Mucosa of descending colon (tissue), 3 donors: ENCODE results near the gene TMSB4X. TPM values are rescaled to one million over a fixed set of nuclear protein-coding genes. Genes with fewer than 3 reads are reported as not detected.

Experiments used
- ATAC-seq: fragments of 200-7000 bp; cut with Tn5 transposase; one replicate; pipeline ENCODE4 v1.9.1; 2020; ENCODE audit warnings: mild to moderate bottlenecking, moderate library complexity
- DNase-seq, 3 donors: peaks; one replicate each; pipeline ENCODE4 v3.0.0-alpha.2; 2020
- H3K36me3 ChIP-seq: fragments of 200-600 bp; one replicate; pipeline ENCODE4 v1.8.0; 2021; ENCODE audit warnings: low read depth, mild to moderate bottlenecking
- H3K4me1 ChIP-seq: fragments of 200-600 bp; one replicate; pipeline ENCODE4 v1.8.0; 2021; ENCODE audit warnings: low read depth, mild to moderate bottlenecking
- H3K4me3 ChIP-seq: fragments of 200-600 bp; one replicate; pipeline ENCODE4 v1.8.0; 2021; ENCODE audit warnings: mild to moderate bottlenecking
- H3K9me3 ChIP-seq: fragments of 200-600 bp; one replicate; pipeline ENCODE4 v1.8.0; 2021; ENCODE audit warnings: mild to moderate bottlenecking
- intact Hi-C, 2 donors: fragments of 100-400 bp; cut with DNase I in 1 of 2; cut with micrococcal nuclease in 1 of 2; formaldehyde crosslinking; loops; one replicate each; pipeline versions ENCODE4 v1.11.0 to v1.11.1; 2022; cut with DNase I, micrococcal nuclease
- total RNA-seq, 3 donors: library from RNA; stranded (reverse); fragmentation: NEBNext Ultra II Directional in 2 of 3; extraction: Animal tissue kit (Norgen Biotek cat#: 25700) in 2 of 3; gene quantifications; one replicate each; pipeline versions ENCODE4 v1.2.1 to v1.2.4, GENCODE V29; 2021 to 2023
- TF ChIP-seq, protein P1 (sequence below): fragments of 200-600 bp; IDR thresholded peaks from one replicate; pipeline ENCODE4 v1.8.0; 2022; ENCODE audit warnings: antibody characterized with exemption, mild to moderate bottlenecking
- donor health status: DM: no; HTN: no; CAD: no; lungs with moderate emphysema.
- donor health status: DM: no; HTN: no; CAD: no.
- donor health status: DM: no; HTN: yes; CAD: no.

The TMSB4X gene
- total RNA-seq, 3 donors from 2014 or later = 2,288 to 5,392 (median 5,014) TPM

DNA sequence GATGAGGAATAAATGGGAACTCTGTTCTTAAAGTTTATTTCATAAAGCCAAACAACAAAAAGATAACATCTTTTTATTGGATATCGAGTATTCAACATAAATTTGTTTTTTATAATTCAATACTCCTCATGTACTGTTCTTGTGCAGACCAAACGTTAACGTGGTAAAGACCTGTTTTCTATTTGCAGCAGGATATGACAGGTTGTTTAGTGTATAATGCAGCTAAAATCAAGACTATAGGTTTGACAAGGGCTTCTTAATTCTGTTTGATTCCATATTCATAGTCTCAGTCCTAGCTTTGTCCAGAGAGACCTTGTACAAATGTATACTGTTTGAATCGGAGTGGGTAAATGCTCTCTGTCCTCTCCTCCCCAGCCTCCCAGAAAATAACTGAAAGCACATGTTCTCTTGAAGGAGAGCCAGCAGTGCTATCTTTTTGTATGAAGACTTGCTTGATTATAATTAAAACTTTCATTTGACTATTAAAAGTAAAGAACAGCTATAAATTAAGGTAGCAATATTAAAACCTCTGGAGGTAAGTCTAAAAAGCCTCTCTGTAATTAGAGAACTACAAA is 17.7 kb downstream of the TMSB4X start:
- no peaks in the 10 kb centered on the region for H3K36me3 ChIP-seq
- no peak overlapping the region for H3K4me3 ChIP-seq
- DNase-seq (no peak), ATAC-seq (no peak)
- H3K9me3 ChIP-seq = no peaks in the 10 kb centered on the region
- intact Hi-C loops = no loop called here
- TF ChIP-seq, protein P1, sequence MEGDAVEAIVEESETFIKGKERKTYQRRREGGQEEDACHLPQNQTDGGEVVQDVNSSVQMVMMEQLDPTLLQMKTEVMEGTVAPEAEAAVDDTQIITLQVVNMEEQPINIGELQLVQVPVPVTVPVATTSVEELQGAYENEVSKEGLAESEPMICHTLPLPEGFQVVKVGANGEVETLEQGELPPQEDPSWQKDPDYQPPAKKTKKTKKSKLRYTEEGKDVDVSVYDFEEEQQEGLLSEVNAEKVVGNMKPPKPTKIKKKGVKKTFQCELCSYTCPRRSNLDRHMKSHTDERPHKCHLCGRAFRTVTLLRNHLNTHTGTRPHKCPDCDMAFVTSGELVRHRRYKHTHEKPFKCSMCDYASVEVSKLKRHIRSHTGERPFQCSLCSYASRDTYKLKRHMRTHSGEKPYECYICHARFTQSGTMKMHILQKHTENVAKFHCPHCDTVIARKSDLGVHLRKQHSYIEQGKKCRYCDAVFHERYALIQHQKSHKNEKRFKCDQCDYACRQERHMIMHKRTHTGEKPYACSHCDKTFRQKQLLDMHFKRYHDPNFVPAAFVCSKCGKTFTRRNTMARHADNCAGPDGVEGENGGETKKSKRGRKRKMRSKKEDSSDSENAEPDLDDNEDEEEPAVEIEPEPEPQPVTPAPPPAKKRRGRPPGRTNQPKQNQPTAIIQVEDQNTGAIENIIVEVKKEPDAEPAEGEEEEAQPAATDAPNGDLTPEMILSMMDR = no peak
- peaks cover 6% of the 10 kb centered on the region for H3K4me1 ChIP-seq

DNA sequence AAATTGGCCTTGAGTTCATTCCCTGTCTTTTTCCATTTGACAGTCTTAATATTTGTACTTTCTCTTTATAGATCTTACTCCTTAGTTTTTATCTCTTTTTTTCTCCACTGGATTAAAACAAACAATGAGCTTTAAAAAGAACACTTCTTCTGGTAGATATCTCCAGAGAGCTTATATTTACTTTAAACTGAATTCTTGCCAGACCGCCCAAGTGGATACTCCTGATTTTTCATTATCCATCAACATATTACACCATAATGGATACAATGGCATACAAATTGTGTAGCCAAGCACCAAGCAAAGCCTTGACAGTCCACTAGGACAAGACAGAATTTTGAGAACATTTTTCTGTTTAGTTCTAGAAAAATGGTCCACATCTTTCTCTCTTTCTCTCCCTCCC is 18.9 kb downstream of the TMSB4X start:
- no peaks in the 10 kb centered on the region for H3K36me3 ChIP-seq
- peaks cover 11% of the 10 kb centered on the region for H3K4me1 ChIP-seq
- TF ChIP-seq, protein P1 = no peak
- intact Hi-C loops = no loop called here
- ATAC-seq (no peak), DNase-seq (no peak)
- H3K9me3 ChIP-seq = no peaks in the 10 kb centered on the region
- no peak overlapping the region for H3K4me3 ChIP-seq

DNA sequence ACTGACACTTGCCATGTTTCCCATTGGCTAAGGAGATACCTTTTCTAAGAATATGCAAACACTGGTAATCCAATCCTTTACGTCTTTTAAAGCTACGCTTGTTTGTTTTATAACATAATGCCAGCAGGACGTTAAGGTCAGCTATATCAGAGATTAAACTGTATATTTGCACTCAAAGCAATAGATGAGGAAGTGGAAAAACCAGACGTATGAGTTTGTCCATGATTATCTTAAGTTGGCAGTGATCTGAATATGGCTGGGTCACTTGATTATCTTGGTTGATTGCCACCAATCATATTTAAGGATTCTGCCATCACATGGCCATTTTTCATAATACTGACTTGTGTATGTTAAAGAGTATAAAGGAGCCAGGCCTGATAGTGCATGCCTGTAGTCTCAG is 19.4 kb downstream of the TMSB4X start:
- ATAC-seq = peak; percentile 89
- H3K4me3 ChIP-seq = no peak overlapping the region
- intact Hi-C loops = no loop called here
- peak in 1 of 3 donors; percentile 45 for DNase-seq
- TF ChIP-seq, protein P1 = no peak
- no peaks in the 10 kb centered on the region for H3K9me3 ChIP-seq
- no peaks in the 10 kb centered on the region for H3K36me3 ChIP-seq
- peaks cover 11% of the 10 kb centered on the region for H3K4me1 ChIP-seq

DNA sequence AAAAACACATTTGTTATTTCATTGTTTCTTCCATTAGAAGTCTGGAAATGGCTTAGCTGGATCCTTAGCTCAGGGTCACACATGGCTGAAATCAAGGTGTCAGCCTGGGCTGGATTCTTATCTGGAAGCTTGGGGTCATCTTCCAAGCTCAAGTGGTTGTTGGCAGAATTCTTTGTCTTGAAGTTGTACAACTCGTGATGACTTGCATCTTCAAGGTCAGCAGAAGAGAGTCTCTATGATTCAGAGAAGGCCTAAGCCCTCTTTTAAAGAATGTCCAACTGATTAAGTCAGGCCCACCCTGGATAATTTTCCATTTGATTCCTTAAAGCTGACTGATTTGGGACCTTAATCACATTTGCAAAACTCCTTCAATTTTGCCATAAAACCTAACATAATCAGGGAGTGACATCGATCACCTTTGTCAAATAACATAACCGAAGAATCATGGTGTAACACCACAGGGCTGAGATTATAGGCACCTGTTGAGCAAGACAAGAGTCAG is 22.1 kb downstream of the TMSB4X start:
- H3K9me3 ChIP-seq = no peaks in the 10 kb centered on the region
- DNase-seq (no peak), ATAC-seq (no peak)
- H3K36me3 ChIP-seq = no peaks in the 10 kb centered on the region
- no peak overlapping the region for H3K4me3 ChIP-seq
- TF ChIP-seq, protein P1 = no peak
- peaks cover 23% of the 10 kb centered on the region for H3K4me1 ChIP-seq
- intact Hi-C loops = no loop called here

DNA sequence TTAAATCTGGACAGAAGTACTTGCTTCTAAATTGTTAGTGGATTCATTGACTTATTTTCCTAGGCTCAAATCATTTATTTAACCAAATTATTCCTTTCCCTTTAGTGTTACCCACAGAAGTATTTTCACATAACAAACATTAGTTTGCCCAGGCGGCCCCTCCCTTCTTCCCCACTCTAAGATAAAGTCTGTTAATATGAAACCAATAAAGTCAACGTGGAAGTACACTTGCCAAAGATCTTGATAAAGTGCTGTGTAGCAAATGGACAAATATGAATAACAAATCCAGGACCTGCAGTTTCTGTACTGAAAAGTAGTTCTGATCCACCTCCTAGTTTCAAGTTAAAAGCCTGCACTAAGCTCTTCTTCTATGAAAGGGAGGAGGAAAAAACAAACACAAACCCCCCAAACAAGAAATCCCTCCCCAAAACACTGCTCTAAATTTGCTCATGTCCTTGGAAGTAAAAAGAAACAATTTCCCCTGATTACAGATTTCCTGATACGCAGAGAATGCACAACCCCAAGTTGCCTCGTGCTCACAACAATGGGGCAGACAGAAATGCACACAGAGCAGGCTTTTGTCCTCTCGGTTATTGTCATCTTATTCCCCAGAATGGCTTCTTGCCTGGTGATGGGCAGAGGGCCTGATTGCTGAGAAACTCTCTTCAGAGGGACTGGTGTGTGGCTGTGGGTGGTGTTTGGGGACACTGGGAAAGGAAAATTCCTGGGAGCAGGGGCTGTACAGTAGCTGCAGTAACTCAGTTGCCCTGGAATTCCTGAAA is 23.2 kb downstream of the TMSB4X start:
- DNase-seq = no peak
- intact Hi-C loops = no loop called here
- H3K4me1 ChIP-seq = peaks cover 24% of the 10 kb centered on the region
- TF ChIP-seq, protein P1 = no peak
- H3K9me3 ChIP-seq = no peaks in the 10 kb centered on the region
- peak; percentile 25 for ATAC-seq
- no peaks in the 10 kb centered on the region for H3K36me3 ChIP-seq
- no peak overlapping the region for H3K4me3 ChIP-seq
